ENCODE data around the gene SRSF7. TPM values are rescaled to one million over a fixed set of nuclear protein-coding genes. Genes with fewer than 3 reads are reported as not detected.
A peak's percentile ranks its signal among the peaks of the same experiment; 100 is the strongest.

SRSF7 gene
- total RNA-seq, 2 experiments from 2014 or later, result 315 to 318 TPM

DNA sequence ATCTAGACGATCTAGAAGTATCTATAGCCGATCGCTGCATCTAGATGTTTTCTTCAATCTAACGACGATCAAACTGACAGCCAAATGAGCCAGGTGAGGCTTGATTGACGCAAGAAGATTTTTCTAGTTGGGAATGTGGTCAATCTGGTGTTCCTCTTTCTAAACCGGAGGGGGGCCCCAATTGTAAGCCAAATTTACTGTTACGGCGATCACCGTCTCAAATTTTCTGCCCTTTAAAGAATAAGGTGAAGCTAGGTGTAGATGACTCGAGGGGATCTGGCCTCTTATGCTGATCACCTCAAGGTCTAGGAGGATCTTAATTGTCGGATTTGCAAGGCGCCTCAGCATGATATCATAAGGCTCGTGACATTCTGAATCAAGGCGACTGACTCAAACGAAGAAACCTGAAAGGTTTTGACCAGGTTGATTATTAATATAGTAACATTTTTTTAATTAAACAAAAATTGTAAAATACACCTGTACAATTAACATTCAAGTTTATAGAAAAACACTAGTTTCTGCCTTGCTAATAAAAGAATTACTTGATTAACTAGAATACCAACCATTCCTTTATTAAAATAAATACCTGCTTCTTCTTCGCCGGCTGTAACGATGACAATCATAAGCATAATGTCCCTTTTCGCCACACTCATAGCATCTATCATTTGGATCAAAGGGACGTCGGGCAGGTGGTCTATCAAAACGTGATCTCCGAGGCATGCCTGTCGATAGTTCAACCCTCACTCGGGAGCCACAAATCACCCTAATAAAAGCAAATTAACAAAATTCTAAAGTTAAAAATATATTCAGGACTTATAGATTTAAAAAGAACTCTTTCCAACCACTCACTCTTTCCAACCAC lies 2.0 kb downstream of the SRSF7 start:
- Mint-ChIP-seq H3K27ac (peak overlapping the region; percentile 88), H3K9me3 (no peaks in the 10 kb centered on the region), H3K4me1 (peaks cover 62% of the 10 kb centered on the region), H3K36me3 (peaks cover 54% of the 10 kb centered on the region), H3K4me3 (peak overlapping the region; percentile 98), H3K27me3 (no peaks in the 10 kb centered on the region)
- no peak for DNase-seq
- POLR2A ChIA-PET, result interaction anchor here (0.7 to 3.2 kb wide), 4 partner anchors 13 to 212 kb away, joined by 3 to 62 read pairs (median 4); partner anchors contain the start of gene HNRNPLL
- no peak for ATAC-seq (ENCODE audit: low read depth)

DNA sequence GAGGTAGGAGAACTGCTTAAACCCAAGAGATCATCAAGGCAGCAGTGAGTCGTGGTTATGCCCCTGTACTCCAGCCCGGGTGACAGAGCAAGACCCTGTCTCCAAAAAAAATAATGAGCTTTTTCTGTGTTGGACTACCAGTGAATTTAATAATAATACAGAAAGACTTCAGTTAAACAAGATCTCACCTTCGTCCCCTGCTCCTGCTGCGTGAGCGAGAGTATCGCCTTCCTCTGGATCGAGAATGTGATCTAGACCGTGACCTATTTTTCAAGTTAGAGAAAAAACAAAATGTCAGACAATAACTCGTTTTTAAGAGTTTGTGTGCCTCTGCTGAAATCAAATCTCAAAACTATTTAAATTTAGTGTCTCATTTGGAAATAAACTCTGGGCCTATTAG lies 2.8 kb downstream of the SRSF7 start:
- Mint-ChIP-seq H3K4me3 (peak overlapping the region; percentile 70), H3K27ac (no peak overlapping the region), H3K27me3 (no peaks in the 10 kb centered on the region), H3K9me3 (no peaks in the 10 kb centered on the region), H3K36me3 (peaks cover 58% of the 10 kb centered on the region), H3K4me1 (peaks cover 63% of the 10 kb centered on the region)
- POLR2A ChIA-PET, result interaction anchor here (0.6 to 1.6 kb wide), 6 partner anchors 10 to 212 kb away, joined by 3 to 4 read pairs (median 3); partner anchors contain the start of gene HNRNPLL
- ATAC-seq (ENCODE audit: low read depth), result no peak
- DNase-seq, result no peak

DNA sequence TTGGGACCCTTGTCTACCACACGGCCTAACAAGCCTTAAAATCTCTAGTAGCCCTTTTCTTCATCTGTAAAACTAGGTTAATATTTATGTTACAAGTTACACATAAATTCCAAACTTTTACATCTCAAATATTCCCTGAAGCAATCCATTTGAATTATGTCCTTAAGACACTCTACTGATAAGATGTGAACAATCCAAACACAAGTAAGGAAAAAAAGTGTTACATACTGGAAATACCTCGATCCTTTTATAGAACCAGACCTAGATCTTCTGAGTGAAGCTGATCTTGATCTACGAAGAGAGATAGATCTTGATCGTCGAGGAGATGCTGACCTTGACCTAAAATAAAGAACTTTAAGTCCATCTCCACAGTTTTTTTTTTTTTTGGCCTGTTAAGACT lies 3.3 kb downstream of the SRSF7 start:
- Mint-ChIP-seq H3K4me1 (peaks cover 63% of the 10 kb centered on the region), H3K36me3 (peaks cover 58% of the 10 kb centered on the region)
- DNase-seq, result no peak

DNA sequence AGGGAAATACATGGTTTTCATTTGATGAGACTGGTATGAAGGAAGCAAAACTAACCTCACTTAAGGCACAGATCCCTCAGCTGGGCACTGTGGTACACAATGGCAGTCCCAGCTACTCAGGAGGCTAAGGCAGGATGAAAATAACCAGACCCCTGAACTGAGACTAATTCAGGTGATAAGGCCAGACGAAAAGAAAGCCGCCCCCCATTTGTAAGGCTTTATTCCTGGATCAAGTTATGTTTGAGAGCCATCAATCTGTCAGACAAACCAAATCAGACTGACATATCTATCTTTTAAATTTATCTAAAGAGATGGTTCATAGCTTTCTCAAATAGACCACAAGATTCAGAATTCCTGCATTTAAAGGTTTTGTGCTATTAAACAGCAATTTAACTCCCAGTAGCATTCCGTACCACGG lies 4.1 kb downstream of the SRSF7 start:
- POLR2A ChIA-PET, result interaction anchor here (1.2 kb wide), 1 partner anchor 144 kb away, joined by 3 read pairs; the partner anchor contains the start of gene HNRNPLL
- Mint-ChIP-seq H3K36me3 (peaks cover 61% of the 10 kb centered on the region), H3K27me3 (no peaks in the 10 kb centered on the region), H3K27ac (peak overlapping the region; percentile 14), H3K9me3 (no peaks in the 10 kb centered on the region), H3K4me1 (peaks cover 62% of the 10 kb centered on the region), H3K4me3 (peak overlapping the region; percentile 70)
- no peak for ATAC-seq (ENCODE audit: low read depth)
- no peak for DNase-seq

More for the DNA sequence above, 3.3 kb downstream of the SRSF7 start:
- Mint-ChIP-seq H3K9me3 (no peaks in the 10 kb centered on the region), H3K4me3 (peak overlapping the region; percentile 70), H3K27me3 (no peaks in the 10 kb centered on the region), H3K27ac (peak overlapping the region; percentile 55)
- no peak for ATAC-seq (ENCODE audit: low read depth)
- POLR2A ChIA-PET, result interaction anchor here (0.7 to 1.2 kb wide), 4 partner anchors 9 to 166 kb away, joined by 3 read pairs; partner anchors contain the start of gene HNRNPLL

DNA sequence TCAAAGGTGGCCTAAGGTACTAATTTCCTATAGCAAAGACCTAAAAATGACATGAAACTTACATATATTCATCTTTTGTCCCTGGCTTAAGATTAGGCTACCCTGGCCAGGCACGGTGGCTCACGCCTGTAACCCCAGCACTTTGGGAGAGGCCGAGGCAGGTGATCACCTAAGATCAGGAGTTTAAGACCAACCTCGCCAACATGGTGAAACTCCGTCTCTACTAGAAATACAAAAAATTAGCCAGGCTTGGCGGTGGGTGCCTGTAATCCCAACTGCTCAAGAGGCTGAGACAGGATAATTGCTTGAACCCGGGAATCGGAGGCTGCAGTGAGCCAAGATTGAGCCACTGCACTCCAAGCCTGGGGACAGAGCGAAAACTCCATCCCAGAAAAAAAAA lies 5.9 kb downstream of the SRSF7 start:
- Mint-ChIP-seq H3K9me3 (no peaks in the 10 kb centered on the region), H3K4me3 (peak overlapping the region; percentile 64), H3K36me3 (peaks cover 56% of the 10 kb centered on the region), H3K27ac (peak overlapping the region; percentile 14), H3K4me1 (peaks cover 62% of the 10 kb centered on the region), H3K27me3 (no peaks in the 10 kb centered on the region)
- no peak for ATAC-seq (ENCODE audit: low read depth)
- DNase-seq, result no peak
- POLR2A ChIA-PET, result no interaction called here

DNA sequence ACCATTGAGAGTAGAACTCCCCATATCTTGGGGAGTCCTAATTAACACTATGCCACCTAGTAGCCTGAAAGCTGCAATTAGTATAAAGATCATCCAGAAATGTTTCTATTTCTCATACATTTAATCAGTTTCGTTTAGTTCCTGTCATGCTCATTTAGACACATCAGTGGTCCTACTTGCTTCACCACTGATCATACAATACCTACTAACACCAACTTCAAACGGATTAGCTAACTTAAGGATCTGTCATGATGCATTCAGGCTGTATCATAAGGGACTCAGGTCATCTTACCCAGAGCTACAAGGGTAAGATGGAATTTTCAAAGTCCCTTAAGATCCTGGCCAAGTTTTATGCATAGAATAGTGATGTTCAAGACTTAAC lies 6.8 kb downstream of the SRSF7 start:
- H3K27me3 Mint-ChIP-seq, result no peaks in the 10 kb centered on the region
- POLR2A ChIA-PET, result interaction anchor here (1.5 kb wide), 1 partner anchor 10 kb away, joined by 8 read pairs; no protein-coding TSS in a partner anchor

DNA sequence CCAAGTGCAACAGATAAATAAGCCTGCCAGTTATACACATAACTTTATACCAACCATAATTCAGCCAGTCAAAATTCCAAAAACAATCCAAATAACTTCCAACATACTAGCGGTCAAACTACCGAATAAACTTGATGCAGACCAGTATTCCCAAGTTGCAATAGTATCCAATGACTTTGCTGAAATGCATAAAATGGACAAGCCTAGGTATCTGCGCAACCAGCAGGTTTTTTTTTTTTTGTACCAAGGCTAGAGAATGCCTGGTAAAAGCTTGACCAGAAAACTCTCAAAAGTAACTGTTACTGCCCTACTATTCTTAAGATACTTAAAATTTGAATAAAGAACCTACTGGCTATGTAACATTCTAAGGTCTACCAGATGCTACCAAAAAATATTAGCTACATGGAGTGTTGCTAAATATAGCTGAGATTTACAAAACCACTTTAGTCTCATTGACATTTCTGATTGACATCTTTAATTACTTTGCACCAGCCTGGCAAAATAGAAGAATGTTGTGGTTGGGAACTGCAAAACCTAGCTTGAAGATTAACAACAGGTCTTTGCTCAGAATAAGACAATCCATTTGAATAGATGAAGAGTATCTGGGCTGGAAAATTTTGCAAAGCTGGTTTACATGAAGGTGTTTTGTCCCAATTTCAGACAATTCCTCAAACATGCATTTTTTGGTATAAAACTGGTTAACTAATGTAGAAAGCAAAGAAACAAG lies 7.3 kb downstream of the SRSF7 start:
- peak overlapping the region; percentile 14 for H3K27ac Mint-ChIP-seq
- ATAC-seq (ENCODE audit: low read depth) (no peak), DNase-seq (no peak)
- no peaks in the 10 kb centered on the region for H3K9me3 Mint-ChIP-seq
- POLR2A ChIA-PET, result interaction anchor here (0.5 to 1.5 kb wide), 3 partner anchors 10 to 141 kb away, joined by 3 to 8 read pairs (median 3); partner anchors contain the start of gene HNRNPLL
- no peaks in the 10 kb centered on the region for H3K27me3 Mint-ChIP-seq
- no peak overlapping the region for H3K4me3 Mint-ChIP-seq
- peaks cover 56% of the 10 kb centered on the region for H3K4me1 Mint-ChIP-seq
- H3K36me3 Mint-ChIP-seq, result peaks cover 52% of the 10 kb centered on the region

More for the DNA sequence above, 6.8 kb downstream of the SRSF7 start:
- Mint-ChIP-seq H3K4me1 (peaks cover 60% of the 10 kb centered on the region), H3K27ac (peak overlapping the region; percentile 14), H3K9me3 (no peaks in the 10 kb centered on the region), H3K4me3 (no peak overlapping the region), H3K36me3 (peaks cover 51% of the 10 kb centered on the region)
- DNase-seq, result no peak
- ATAC-seq (ENCODE audit: low read depth), result no peak

DNA sequence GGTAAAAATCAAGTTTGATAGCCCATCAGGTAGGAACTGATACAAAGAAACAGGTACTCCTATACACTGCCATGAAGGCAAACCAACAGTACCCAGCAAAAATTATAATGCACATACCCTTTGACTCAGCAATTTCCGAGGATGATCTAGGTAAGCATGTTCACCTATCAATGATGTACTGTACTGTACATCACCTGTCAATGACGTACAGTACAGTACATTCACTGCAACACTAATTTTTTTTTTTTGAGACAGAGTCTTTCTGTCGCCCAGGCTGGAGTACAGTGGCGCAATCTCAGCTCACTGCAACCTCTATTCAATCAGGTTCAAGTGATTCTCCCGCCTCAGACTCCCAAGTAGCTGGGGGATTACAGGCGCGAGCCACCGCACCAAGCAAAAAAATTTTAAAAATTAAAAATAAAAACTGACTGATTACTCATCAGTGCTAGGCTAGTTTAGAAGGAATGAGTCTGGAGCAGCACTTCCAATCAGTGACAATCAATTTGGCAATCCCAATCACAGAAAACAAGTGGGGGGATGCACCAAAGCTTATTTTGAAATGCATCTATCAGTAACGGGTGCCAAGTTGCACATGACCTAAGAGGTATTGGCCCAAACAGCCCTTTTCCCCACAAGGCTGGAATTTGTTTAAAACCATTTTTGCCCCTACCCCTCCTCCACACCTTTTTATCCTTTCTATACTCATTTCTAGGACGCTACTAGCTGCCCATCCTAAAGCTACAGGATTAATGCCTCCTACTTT lies 8.2 kb downstream of the SRSF7 start:
- H3K36me3 Mint-ChIP-seq, result peaks cover 50% of the 10 kb centered on the region
- no peak overlapping the region for H3K27ac Mint-ChIP-seq
- peaks cover 48% of the 10 kb centered on the region for H3K4me1 Mint-ChIP-seq
- no peak for ATAC-seq (ENCODE audit: low read depth)
- DNase-seq, result no peak
- H3K9me3 Mint-ChIP-seq, result no peaks in the 10 kb centered on the region
- POLR2A ChIA-PET, result interaction anchor here (0.5 to 3.3 kb wide), 5 partner anchors 8 to 141 kb away, joined by 3 to 27 read pairs (median 3); partner anchors contain the start of genes HNRNPLL and SRSF7
- no peaks in the 10 kb centered on the region for H3K27me3 Mint-ChIP-seq
- H3K4me3 Mint-ChIP-seq, result no peak overlapping the region

DNA sequence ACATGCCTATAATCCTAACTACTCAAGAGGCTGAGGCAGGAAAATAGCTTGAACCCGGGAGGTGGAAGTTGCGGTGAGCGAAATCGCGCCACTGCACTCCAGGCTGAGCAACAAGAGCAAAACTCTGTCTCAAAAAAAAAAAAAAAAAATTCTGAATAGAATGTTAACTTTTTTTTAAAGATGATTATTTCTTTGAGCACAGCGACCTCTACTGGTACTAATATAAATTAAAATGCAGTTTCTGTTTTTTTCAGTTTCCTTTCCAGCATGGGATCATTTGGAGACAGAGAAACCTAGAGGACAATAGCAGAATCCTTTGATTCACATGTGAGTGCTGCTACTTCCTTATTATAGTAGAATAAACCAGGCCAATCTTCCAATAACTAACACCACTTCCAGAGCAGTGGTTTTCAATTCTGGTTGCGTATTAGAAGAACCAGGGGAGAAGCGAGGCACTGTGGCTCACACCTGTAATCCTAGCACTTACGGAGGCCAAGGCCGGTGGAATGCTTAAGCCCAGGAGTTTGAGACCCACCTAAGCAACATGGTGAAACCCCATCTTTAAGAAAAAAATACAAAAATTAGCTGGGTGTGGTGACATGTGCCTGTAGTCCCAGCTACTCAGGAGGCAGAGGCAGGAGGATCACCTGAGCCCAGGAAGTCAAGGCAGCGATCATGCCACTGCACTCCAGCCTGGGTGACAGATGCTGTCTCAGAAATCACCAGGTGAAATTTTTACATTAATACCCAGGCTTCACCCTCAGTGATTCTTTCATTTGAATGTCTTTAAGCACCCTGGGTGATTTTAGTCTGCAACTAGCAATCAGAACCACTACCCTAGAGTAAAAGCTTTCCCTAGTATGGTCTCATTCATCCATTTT lies 10.1 kb downstream of the SRSF7 start:
- Mint-ChIP-seq H3K27me3 (no peaks in the 10 kb centered on the region), H3K4me3 (no peak overlapping the region), H3K36me3 (peaks cover 35% of the 10 kb centered on the region), H3K27ac (no peak overlapping the region), H3K4me1 (peaks cover 34% of the 10 kb centered on the region), H3K9me3 (no peaks in the 10 kb centered on the region)
- DNase-seq (no peak), ATAC-seq (ENCODE audit: low read depth) (peak; percentile 11)
- POLR2A ChIA-PET, result interaction anchor here (0.9 to 3.3 kb wide), 5 partner anchors 9 to 207 kb away, joined by 3 to 27 read pairs (median 3); partner anchors contain the start of gene SRSF7

DNA sequence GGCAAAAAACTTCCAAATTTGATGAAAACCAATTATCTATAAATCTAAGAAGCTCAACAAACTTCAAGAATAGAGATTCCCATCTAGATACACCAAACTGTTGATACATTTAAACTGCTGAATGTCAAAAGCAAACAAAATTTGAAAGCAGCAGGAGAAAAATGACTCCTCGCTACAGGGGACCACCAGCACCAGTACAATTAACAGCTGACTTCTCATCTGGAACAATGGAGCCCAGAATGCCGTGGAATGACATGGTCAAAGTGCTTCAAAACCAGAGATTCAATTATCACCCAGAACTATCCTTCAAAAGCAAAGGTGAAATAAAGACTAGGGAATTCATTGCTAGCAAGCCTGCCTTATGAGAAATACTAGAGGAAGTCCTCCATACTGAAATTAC lies 11.6 kb downstream of the SRSF7 start:
- Mint-ChIP-seq H3K27ac (no peak overlapping the region), H3K4me3 (no peak overlapping the region), H3K9me3 (no peaks in the 10 kb centered on the region), H3K27me3 (no peaks in the 10 kb centered on the region), H3K4me1 (peaks cover 20% of the 10 kb centered on the region), H3K36me3 (peaks cover 25% of the 10 kb centered on the region)
- DNase-seq (no peak), ATAC-seq (ENCODE audit: low read depth) (no peak)
- POLR2A ChIA-PET, result interaction anchor here (0.6 to 1.3 kb wide), 3 partner anchors 11 to 194 kb away, joined by 3 to 4 read pairs (median 3); no protein-coding TSS in a partner anchor

DNA sequence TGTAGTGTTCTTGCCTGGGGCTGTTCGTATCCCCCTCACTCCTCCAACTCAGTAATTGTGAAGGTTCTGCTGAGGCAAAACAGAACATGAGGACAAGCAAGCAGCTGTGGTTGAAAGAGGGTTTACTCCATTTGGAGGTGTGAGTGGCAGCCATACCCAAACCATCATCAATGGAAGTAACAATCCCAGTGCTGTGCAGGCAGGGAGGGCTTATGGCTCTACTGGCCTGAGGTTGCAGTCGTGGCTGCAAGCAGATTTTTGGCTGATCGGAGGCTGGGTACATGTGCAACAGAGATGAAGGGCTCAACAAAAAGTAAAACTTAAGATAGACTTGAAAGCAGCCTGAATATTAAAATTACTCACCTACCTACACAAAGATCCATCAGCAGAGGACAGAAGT lies 13.2 kb downstream of the SRSF7 start:
- no peak for DNase-seq
- H3K27me3 Mint-ChIP-seq, result no peaks in the 10 kb centered on the region
- peaks cover 25% of the 10 kb centered on the region for H3K36me3 Mint-ChIP-seq
- H3K27ac Mint-ChIP-seq, result no peak overlapping the region
- H3K9me3 Mint-ChIP-seq, result no peaks in the 10 kb centered on the region
- ATAC-seq (ENCODE audit: low read depth), result no peak
- no peak overlapping the region for H3K4me3 Mint-ChIP-seq
- POLR2A ChIA-PET, result interaction anchor here (0.6 to 1.3 kb wide), 3 partner anchors 10 to 261 kb away, joined by 3 to 4 read pairs (median 3); partner anchors contain the start of gene SRSF7
- H3K4me1 Mint-ChIP-seq, result peaks cover 11% of the 10 kb centered on the region

Measured in activated naive CD8-positive, alpha-beta T cell treated with anti-CD3 and anti-CD28 coated beads, Interleukin-2, amount 10 ng/mL, durations not matched to agents 7 days and 5 days (primary cell).